ENCODE results near the gene JPH3.

The JPH3 gene

DNA sequence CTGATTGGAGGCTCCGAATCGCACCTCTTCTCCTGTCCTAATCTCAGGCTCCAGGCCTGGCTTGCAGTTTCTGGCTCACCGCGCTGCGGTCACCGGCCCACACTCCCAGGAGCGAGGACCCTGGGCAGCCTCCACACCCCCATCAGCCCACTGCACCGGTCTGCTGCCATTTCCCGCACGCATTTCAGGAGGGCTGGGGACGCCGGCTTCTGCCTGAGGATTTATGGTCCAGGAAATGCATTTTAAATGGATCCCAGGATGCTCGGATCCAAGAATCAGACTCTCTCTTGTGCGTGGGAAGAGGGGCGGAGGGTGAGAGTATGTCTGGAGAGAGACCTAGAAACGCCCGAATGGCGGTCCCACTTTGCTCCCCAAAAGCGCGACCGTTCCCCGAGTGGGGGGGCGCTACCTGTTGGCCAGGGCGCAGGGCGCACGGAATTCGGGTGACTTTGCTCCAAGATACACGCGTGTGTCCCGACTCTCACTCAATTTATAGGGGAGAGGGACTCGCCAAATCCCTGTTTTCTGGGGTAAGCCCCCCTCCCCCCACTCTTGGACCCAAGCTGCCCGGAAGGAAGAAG, 817 bp upstream of the JPH3 start:
- no peak for DNase-seq (ENCODE audit: low read depth in 2 of 2)

GRCh38 chr16:87602821-87603683, 744 bp downstream of the JPH3 start:
- DNase-seq (ENCODE audit: low read depth in 2 of 2), result no peak

DNA sequence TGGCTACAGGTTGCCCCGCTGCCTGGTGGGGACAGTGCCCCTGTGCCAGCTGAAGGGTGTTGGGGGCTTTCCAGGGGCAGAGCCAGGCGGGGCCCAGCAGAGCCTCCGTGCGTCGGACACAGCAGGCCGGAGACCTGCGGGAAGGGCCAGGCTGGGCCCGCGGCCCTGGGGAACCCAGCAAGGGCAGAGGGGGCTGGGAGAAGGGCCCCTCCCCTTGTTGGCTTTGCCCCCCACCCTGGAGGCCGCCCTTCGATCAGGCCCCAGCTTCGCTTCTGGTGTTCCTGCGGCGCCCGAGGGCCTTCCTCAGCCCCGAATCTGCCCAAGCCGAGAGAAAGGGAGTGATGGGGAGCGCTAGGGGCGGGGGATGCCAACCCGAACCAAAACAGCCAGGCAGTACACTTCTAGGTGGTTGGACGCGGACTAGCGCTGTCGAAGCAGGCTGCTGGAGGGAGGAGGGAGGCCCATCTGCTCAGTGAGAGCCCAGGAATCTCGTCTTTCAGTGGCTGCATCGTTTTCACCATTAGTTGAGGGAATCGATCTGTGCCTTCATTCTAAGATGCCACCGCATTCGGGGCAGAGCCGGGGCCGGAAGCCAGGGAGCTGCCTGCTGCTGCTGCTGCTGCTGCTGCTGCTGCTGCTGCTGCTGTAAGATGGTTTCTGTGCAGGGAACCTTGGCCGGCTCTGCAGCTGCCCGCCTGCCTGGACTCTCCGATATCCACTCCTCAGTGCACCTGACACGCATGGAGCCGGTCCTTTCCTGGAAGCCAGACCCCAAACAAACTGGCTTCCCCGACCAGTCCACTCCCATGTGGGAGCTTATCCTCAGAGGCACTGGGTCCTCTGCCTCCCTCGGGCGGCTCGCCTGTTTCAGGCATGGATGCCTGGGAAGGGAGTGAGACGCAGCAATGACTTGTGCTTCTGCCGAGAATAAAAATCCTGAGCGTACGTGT, 1.7 kb downstream of the JPH3 start:
- no peak for DNase-seq (ENCODE audit: low read depth in 2 of 2)

GRCh38 chr16:87604634-87605111, 2.4 kb downstream of the JPH3 start:
- DNase-seq (ENCODE audit: low read depth in 2 of 2), result no peak

DNA sequence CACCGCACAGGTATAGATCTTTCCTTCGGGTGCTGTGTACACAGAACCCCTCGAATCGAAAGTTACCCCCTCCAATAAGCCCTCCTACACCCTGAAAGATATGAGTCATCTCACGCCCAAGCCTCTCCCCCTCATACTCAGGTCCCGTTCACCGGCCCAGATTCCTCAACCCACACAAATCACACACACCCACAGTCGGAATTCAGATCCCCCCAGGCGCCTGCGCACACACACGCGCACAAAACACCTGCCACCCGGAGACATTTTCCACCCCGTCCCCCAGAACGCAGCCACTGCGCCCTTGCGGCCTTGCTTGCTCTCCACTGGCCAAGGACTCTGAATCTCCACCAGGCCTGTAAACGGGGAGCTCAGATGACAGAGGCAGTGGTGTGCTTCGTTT, 4.9 kb downstream of the JPH3 start:
- no peak for DNase-seq (ENCODE audit: low read depth in 2 of 2)

DNA sequence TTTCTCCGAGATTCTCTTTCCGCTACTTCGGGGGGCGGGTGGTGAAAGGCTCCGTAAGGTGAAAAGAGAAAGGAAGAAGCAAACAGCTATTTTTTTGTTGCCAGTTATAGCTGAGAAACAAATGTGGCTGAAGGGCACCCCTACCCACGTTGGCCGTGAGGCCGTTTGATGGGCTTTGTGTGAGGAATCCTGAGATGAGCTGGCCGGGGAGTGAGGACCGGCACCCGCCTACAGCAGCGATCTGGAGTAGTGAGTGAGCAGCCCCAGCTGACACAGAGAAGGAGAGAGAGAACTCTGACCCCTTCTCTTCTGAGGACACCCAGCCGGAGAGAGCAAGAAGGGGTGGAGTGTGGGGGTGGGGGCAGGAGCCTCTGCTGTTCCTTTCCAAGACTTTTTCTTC, 5.6 kb downstream of the JPH3 start:
- DNase-seq (ENCODE audit: low read depth in 2 of 2), result no peak

DNA sequence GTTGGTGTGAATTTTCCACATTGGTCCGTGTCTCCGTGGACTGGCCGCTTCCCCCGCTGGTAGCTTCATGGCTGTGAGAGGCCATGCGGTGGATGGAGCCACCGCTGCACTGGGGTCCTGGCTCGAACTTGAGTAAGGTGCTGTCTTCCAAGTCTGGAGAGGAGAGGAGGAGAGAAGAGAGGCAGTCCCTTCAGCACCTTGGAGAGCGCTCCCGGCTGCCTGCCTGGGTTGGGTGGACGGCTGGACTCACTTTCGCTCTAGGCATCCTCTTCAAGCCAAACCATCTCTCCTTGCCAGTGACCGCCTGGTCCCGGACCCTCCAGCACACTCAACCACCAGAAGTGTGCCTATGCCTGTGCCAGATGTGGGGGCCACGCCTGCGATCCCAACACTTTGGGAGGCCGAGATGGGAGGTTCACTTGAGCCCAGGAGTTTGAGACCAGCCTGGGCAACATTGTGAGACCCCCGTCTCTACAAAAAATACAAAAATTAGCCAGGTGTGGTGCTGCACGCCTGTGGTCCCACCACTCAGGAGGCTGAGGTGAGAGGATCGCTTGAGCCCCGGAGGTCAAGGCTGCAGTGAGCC, 6.2 kb downstream of the JPH3 start:
- DNase-seq (ENCODE audit: low read depth in 2 of 2), result peak in 1 of 2 experiments; percentile 17

- DNase-seq (ENCODE audit: low read depth in 2 of 2), result no peak
These were observed 7.7 kb downstream of the JPH3 start for GRCh38 chr16:87610026-87610425.

GRCh38 chr16:87611456-87611855, 9.1 kb downstream of the JPH3 start:
- no peak for DNase-seq (ENCODE audit: low read depth in 2 of 2)

DNA sequence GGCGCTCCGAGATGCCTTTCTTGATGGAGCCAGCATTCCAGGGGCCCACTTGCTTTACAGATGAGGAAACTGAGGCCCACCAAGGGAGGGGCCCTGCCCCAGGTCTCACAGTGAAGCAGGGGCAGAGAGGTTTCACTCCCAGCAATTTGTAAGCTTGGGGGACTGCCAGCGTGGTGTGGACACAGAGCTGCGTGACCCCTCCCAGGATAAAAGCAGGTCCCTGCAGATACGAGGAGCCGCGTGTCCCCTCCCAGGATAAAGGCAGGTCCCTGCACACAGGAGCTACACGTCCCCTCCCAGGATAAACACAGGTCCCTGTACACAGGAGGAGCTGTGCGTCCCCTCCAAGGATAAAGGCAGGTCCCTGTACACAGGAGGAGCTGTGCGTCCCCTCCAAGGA, 11.7 kb downstream of the JPH3 start:
- no peak for DNase-seq (ENCODE audit: low read depth in 2 of 2)

GRCh38 chr16:87615621-87616041, 13.3 kb downstream of the JPH3 start:
- no peak for DNase-seq (ENCODE audit: low read depth in 2 of 2)

GRCh38 chr16:87616556-87616955, 14.2 kb downstream of the JPH3 start:
- no peak for DNase-seq (ENCODE audit: low read depth in 2 of 2)

GRCh38 chr16:87618216-87618615, 15.9 kb downstream of the JPH3 start:
- DNase-seq (ENCODE audit: low read depth in 2 of 2), result no peak

GRCh38 chr16:87619360-87620200, 17.3 kb downstream of the JPH3 start:
- no peak for DNase-seq (ENCODE audit: low read depth in 2 of 2)

- no peak for DNase-seq (ENCODE audit: low read depth in 2 of 2)
These were observed 17.8 kb downstream of the JPH3 start for GRCh38 chr16:87620201-87620495.

GRCh38 chr16:87621550-87621829, 19.2 kb downstream of the JPH3 start:
- no peak for DNase-seq (ENCODE audit: low read depth in 2 of 2)

DNA sequence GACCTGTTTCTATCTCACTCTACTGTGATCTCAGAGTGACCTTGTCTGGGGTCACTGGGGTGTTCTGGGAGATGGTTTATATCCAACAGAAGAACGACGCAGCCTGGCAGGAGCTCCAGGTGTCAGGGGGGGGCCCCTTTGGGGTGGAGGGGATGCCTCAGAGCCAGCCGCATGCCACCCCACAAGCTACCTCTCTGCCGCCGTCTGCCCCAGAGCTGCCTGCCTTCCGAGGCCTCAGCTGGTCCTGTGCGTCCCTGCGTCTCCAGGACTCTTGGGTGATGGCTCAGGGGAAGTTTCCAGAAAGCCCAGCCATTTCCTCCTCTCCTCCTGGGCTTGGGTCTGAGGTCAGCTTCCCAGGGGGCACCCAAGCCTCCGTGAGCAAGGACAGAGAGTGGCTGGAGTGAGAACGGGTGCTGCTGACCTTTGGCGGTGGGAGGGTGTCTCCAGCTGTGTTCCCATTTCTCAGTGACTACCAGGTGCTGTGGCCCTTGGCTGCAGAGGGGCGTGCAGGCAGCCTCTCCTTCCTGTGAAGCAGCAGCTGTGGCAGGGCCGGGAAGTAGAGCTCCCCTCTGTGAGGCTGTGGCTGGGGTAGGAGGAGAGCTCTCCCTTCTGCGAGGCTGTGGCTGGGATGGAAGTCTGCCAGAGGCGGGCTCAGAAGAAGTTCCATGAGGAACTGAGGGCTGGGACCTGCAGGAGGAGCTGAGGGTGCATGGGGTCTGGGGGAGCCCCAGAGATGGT, 19.8 kb downstream of the JPH3 start:
- no peak for DNase-seq (ENCODE audit: low read depth in 2 of 2)

DNA sequence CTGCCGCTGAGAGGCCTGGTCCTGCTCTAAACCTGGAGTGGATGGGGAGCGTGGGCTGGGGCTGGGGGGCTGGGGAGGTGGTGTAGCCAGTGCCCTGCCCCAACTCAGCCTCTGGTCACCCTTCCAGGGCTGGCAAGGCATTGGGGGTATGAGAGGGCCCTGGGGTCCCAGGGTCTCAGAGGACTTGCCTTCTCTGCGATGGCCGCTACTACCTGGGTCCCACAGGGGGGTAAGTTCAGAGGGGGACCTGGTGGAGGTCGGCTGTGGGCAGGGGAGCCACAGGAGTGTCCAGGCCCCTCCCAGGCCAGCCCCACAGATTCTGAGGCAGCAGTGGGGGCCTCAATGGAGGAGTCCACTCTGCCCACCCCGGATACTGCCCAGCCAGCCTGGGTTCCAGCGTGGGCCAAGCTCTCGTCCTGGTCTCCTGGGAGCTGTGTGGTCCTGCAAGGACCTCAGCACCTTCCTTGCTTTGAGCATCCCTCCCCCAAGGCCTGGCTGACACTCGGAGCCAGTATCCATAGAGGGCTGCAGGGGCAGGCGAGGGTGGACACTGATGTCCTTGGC, 20.5 kb downstream of the JPH3 start:
- no peak for DNase-seq (ENCODE audit: low read depth in 2 of 2)

DNA sequence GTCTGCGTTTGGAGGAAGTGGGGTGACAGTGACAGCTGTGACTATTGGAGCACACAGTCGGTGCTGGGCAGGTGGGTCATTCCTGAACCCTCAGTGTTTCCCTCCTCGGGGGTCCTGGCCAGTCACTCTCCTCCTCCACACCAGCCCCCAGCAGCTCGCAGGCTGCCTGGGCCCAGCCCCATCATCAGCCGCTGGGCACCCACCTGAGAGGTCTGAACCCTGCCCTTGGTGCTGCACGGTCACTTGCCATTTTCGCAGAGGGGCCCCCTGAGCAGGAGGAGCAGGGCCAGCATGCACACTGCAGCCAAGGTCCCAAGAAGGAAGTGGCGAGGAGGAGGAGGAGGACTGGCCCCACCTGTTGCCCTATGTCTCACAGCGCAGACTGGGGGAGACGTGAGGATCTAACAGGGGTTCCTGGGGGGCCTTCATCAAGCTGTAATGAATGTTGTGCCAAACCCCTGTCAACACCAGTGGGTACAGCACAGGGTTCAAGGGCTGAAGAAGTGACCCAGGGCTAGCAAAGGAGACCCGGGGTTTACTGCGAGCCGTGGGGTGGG, 23.0 kb downstream of the JPH3 start:
- DNase-seq (ENCODE audit: low read depth in 2 of 2), result no peak

GRCh38 chr16:87626401-87626800, 24.1 kb downstream of the JPH3 start:
- no peak for DNase-seq (ENCODE audit: low read depth in 2 of 2)

Measured in fibroblast of skin of left biceps (primary cell).